Heart left ventricle (tissue), 16 donors: ENCODE results near the gene JAKMIP3. TPM values are rescaled to one million over a fixed set of nuclear protein-coding genes. Genes with fewer than 3 reads are reported as not detected.

Experiments
- ATAC-seq, 4 donors: fragments of 200-7000 bp; cut with Tn5 transposase; one replicate each; pipeline ENCODE4 v1.9.1; 2020 to 2022; ENCODE audit warnings: moderate library complexity in 4 of 4, mild to moderate bottlenecking in 3 of 4, moderate number of reproducible peaks in 1 of 4
- DNase-seq, 5 donors: peaks; one replicate each; pipeline ENCODE4 v3.0.0-alpha.2; 2020
- H3K27ac ChIP-seq, 12 donors: fragments of 200-600 bp; sonication (generic) in 4 of 12; one replicate each; pipeline versions ENCODE4 v1.5.0 to v1.8.0; 2016 to 2022; ENCODE audit warnings: mild to moderate bottlenecking in 2 of 12
- H3K27me3 ChIP-seq, 9 donors: fragments of 200-600 bp; sonication (generic) in 2 of 9; one replicate each; pipeline versions ENCODE4 v1.5.1 to v1.8.0; 2016 to 2022; ENCODE audit warnings: mild to moderate bottlenecking in 3 of 9
- H3K36me3 ChIP-seq, 9 donors: fragments of 200-600 bp; sonication (generic) in 2 of 9; one replicate each; pipeline versions ENCODE4 v1.5.0 to v1.8.0; 2018 to 2022; ENCODE audit warnings: mild to moderate bottlenecking in 2 of 9
- H3K4me1 ChIP-seq, 12 donors: fragments of 200-600 bp; sonication (generic) in 4 of 12; one replicate each; pipeline versions ENCODE4 v1.5.0 to v1.8.0; 2016 to 2022; ENCODE audit warnings: mild to moderate bottlenecking in 3 of 12
- H3K4me3 ChIP-seq, 12 donors: fragments of 200-600 bp; sonication (generic) in 4 of 12; one replicate each; pipeline versions ENCODE4 v1.5.0 to v1.8.0; 2017 to 2022; ENCODE audit warnings: mild to moderate bottlenecking in 9 of 12, moderate library complexity in 4 of 12
- H3K9me3 ChIP-seq, 12 donors: fragments of 200-600 bp; sonication (generic) in 4 of 12; one replicate each; pipeline versions ENCODE4 v1.5.0 to v1.8.0; 2016 to 2022; ENCODE audit warnings: mild to moderate bottlenecking in 1 of 12
- POLR2A ChIP-seq, 2 donors: fragments of 450-650 bp; IDR thresholded peaks; one replicate each; pipeline ENCODE4 v1.6.1; 2017; ENCODE audit warnings: antibody characterized with exemption in 2 of 2, mild to moderate bottlenecking in 2 of 2, moderate library complexity in 2 of 2
- WGBS, 4 donors: extraction: QIAGEN DNeasy Blood & Tissue Kit in 2 of 4; methylation state at CpG; one replicate each; pipeline versions ENCODE4 v1.1.5 to v1.1.7; 2013 to 2018; 5-methylcytosine and 5-hydroxymethylcytosine counted together
- intact Hi-C, 10 donors: fragments of 100-400 bp; cut with DNase I; formaldehyde crosslinking; loops; one replicate each; pipeline versions ENCODE4 v1.11.1 to v1.14.2; 2022
- polyA plus RNA-seq, 2 donors: library from polyadenylated mRNA; stranded (reverse); fragments of 200-250 nt; gene quantifications; one replicate each; pipeline ENCODE4 v1.2.3, GENCODE V29; 2013
- total RNA-seq, 9 donors: library from RNA; depleted of rRNA in 2 of 9; stranded (reverse); fragments of >200 nt in 2 of 9; fragmentation: NEBNext Ultra II Directional in 3 of 9; extraction: Animal tissue kit (Norgen Biotek cat#: 25700) in 3 of 9; gene quantifications; one replicate each; pipeline versions ENCODE4 v1.1.0 to v1.2.4, GENCODE V29; 2016 to 2023
- TF ChIP-seq, protein P1 (sequence below), 12 donors: fragments of 200-600 bp; sonication (generic) in 4 of 12; IDR thresholded peaks; one replicate each; pipeline versions ENCODE4 v1.5.0 to v1.8.0; 2018 to 2022; ENCODE audit warnings: antibody characterized with exemption in 12 of 12, mild to moderate bottlenecking in 5 of 12
- donor health status: ischemic (EF 13 %, LVEDD 7.1; RV severe dilation, severe dysfunction).
- donor health status: healthy with polysubstance abuse.
- donor health status: DM: no; HTN: yes; CAD: no.
- donor health status: DM: no; HTN: no; CAD: no.
- donor health status: ischemic (EF 25% LVEDD 6.9; RV normal size, moderate dysfunction).
- donor health status: ischemic (EF 25% LVEDD 5.7; RV mildly dilated, moderate dysfunction).
- donor health status: healthy.
- donor health status: DM: yes; HTN: yes; CAD: no.
- donor health status: ischemic (EF 35%, LVEDD 5.7; RV mildly dilated, moderate dysfunction).
- donor health status: nonischemic (EF 11% LVEDD 7.7; RV severe dilation, severe dysfunction).
- donor health status: DM: yes; HTN: yes; CAD: no.
- donor health status: PGD.
- donor health status: ischemic (EF 29% LVEDD 5.4; RV normal size, mild dysfunction).
- donor health status: nonischemic (EF 23%, LVEDD 6.1; RV moderate dilation, normal function).

Gene JAKMIP3
- total and polyA plus RNA-seq, 11 donors, result 0.06 to 3.1 (median 1.3) TPM

DNA sequence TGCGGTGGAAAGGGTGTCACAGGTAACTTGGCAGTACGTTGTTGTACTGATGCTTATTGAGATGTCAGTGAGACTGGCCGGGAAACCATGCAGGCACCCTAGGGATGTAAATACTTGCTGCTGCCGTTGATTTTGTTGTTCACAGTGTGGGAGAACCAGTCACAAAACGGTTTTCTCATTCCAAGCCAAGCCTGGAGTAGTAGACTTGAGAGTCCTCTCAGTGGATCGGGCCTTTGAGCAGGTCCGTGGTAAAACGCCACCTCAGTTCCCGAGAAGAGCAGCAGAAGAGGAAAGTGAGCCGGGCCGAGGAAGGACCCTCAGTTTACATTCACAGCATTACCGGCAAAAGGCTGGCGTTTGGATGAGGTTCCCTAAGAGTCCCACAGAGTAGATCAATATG, 1.1 kb downstream of the JAKMIP3 start:
- H3K9me3 ChIP-seq, result no peaks in the 10 kb centered on the region
- TF ChIP-seq, protein P1, sequence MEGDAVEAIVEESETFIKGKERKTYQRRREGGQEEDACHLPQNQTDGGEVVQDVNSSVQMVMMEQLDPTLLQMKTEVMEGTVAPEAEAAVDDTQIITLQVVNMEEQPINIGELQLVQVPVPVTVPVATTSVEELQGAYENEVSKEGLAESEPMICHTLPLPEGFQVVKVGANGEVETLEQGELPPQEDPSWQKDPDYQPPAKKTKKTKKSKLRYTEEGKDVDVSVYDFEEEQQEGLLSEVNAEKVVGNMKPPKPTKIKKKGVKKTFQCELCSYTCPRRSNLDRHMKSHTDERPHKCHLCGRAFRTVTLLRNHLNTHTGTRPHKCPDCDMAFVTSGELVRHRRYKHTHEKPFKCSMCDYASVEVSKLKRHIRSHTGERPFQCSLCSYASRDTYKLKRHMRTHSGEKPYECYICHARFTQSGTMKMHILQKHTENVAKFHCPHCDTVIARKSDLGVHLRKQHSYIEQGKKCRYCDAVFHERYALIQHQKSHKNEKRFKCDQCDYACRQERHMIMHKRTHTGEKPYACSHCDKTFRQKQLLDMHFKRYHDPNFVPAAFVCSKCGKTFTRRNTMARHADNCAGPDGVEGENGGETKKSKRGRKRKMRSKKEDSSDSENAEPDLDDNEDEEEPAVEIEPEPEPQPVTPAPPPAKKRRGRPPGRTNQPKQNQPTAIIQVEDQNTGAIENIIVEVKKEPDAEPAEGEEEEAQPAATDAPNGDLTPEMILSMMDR (IDR thresholded peaks at IDR 0.05), result no peak
- TF ChIP-seq POLR2A (IDR thresholded peaks at IDR 0.05), result no peak
- DNase-seq, result peak in 1 of 5 donors; percentile 7
- intact Hi-C loops, result loop anchor here in 1 of 10 donors (1.0 kb wide), 1 partner anchor 31 kb away; no protein-coding TSS in a partner anchor
- no peaks in the 10 kb centered on the region for H3K36me3 ChIP-seq
- no peak for ATAC-seq
- H3K27ac ChIP-seq, result peak overlapping the region in 1 of 12 donors; percentile 78
- H3K4me1 ChIP-seq, result peaks cover 0 to 26% (median 6%) of the 10 kb centered on the region in 12 donors
- WGBS, 4 donors, result 91 to 97% (median 93%) methylated on average over 12 to 13 of the region's 13 CpGs
- no peaks in the 10 kb centered on the region for H3K27me3 ChIP-seq
- H3K4me3 ChIP-seq, result peak overlapping the region in 2 of 12 donors; percentile 52 to 65

DNA sequence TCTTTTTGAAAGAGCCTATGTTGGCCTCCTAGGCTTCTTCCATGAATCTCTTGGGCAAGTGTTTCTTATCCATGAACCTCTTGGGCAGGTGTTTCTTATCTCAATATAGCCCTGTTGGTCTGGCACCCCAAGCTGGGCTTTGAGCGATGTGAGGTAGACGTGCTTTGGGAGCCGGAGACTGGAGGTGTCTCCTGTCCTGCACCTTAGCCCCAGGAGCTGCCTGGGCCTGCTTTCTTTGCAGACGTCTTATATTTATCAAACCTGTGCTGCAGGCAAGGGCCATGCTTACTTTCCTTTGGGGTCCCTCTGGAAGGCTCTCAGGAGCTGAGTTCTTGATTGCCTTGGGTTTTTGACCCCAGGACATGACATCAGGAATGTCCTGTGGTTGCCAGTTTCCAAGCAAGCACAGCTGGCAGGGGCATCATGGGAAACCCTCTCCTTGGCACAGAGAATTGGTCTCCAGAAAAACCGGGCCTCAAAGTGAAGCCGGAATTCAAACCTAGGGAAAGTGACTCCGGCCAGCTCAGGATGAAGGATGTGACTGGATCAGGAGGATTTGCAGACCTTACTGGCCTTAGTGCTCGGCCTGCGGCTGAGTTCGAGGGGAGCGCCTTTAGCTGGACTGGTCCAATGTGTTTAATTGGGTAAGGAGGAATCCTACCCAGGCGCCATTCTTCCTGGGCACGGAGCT, 2.8 kb downstream of the JAKMIP3 start:
- no peaks in the 10 kb centered on the region for H3K27me3 ChIP-seq
- 93 to 97% (median 96%) methylated on average over 13 of the region's 13 CpGs for WGBS, 4 donors
- no peak overlapping the region for H3K27ac ChIP-seq
- H3K4me3 ChIP-seq, result no peak overlapping the region
- no peaks in the 10 kb centered on the region for H3K36me3 ChIP-seq
- peaks cover 0 to 22% (median 6%) of the 10 kb centered on the region in 12 donors for H3K4me1 ChIP-seq
- peak in 1 of 5 donors; percentile 7 for DNase-seq
- no peak for TF ChIP-seq POLR2A (IDR thresholded peaks at IDR 0.05)
- TF ChIP-seq, protein P1 (IDR thresholded peaks at IDR 0.05), result no peak
- intact Hi-C loops, result no loop called here
- ATAC-seq, result no peak
- H3K9me3 ChIP-seq, result peaks cover 0 to 11% (median 0%) of the 10 kb centered on the region in 12 donors

DNA sequence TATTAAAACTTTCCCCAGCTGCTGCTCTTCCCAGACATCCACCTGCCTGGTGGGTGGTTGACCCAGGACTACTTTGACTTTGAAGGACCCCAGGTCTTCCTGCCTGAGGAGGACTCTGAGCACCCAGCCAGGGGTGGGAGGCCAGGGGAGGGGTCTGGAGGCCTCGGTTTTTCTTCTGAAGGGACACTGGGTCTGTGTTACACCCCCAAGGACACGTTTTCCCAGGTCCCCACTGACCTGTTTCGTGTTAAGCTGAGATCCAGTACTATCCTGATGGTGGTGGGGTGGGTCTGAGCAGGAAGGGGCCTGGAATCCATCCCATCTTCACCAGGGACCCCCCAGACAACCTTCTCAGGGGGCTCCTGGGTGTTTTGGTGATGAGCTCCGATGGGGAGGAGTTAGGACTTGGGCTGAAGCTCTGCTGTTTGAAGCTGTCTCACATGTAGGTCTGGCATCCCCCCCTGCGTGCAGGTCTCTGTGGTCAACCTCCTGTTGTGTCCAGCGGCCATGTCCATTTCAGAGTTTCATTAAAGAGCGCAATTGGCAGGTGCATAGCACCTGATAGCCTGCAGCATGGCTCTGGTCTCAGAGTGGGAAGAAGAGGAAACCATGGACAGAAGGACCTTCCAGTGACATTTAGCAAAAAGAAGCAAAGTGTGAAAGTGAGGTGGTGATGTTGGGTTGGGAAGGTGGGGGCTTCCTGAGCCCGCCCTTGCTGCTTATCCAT, 3.5 kb downstream of the JAKMIP3 start:
- no peaks in the 10 kb centered on the region for H3K36me3 ChIP-seq
- no peak overlapping the region for H3K4me3 ChIP-seq
- no peaks in the 10 kb centered on the region for H3K27me3 ChIP-seq
- TF ChIP-seq POLR2A (IDR thresholded peaks at IDR 0.05), result no peak
- TF ChIP-seq, protein P1 (IDR thresholded peaks at IDR 0.05), result no peak
- ATAC-seq, result no peak
- peak in 1 of 5 donors; percentile 13 for DNase-seq
- peaks cover 0 to 21% (median 6%) of the 10 kb centered on the region in 12 donors for H3K4me1 ChIP-seq
- intact Hi-C loops, result no loop called here
- no peak overlapping the region for H3K27ac ChIP-seq
- peaks cover 0 to 11% (median 0%) of the 10 kb centered on the region in 12 donors for H3K9me3 ChIP-seq
- WGBS, 4 donors, result 84 to 86% (median 85%) methylated on average over 4 to 8 of the region's 8 CpGs

DNA sequence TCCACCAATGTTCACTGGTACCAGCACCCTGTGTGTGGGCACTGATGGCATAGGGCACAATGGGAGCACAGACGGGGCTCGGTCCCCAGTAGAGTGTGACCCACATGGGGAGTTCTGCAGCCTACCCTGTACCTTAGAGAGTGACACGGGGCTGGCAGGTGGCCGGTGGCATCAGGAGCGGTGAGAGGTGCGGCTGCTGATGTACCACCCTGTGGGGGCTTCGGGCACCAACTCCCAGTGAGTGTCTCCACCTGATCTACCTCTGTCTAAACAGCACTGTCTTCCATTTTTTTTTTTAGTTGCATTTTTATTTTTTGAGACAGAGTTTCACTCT, 4.1 kb downstream of the JAKMIP3 start:
- peak in 1 of 5 donors; percentile 25 for DNase-seq
- WGBS, 4 donors, result 74 to 83% (median 77%) methylated on average over 7 of the region's 7 CpGs
- Histone ChIP-seq H3K4me1 (peaks cover 0 to 19% (median 6%) of the 10 kb centered on the region in 12 donors), H3K4me3 (no peak overlapping the region), H3K9me3 (peaks cover 0 to 15% (median 1%) of the 10 kb centered on the region in 12 donors), H3K27ac (no peak overlapping the region), H3K27me3 (no peaks in the 10 kb centered on the region), H3K36me3 (no peaks in the 10 kb centered on the region)
- ATAC-seq, result no peak
- TF ChIP-seq, protein P1 (IDR thresholded peaks at IDR 0.05), result no peak
- TF ChIP-seq POLR2A (IDR thresholded peaks at IDR 0.05), result no peak
- intact Hi-C loops, result no loop called here
